ENCODE results near the gene STAT5A. TPM values are rescaled to one million over a fixed set of nuclear protein-coding genes. Genes with fewer than 3 reads are reported as not detected.

Gene STAT5A
- total and polyA plus RNA-seq, 9 of the 15 experiments (the other 6 are each of a cell fraction or from before 2014, with no cell fraction given): 79.9 to 415 (median 196) TPM

GRCh38 chr17:42266918-42267766 is 21.2 kb upstream of the STAT5A start (continued):
- TF ChIP-seq XRCC4 (IDR thresholded peaks at IDR 0.05; ENCODE audit: extremely low read depth, insufficient read depth, insufficient read length) (no peak), ZNF512 (tag; IDR thresholded peaks at IDR 0.05) (peak; percentile 61; the same call in 1 of the 2 replicates), ZBTB1 (CRISPR knock-in tag; IDR thresholded peaks at IDR 0.05; ENCODE audit: borderline replicate concordance, low read depth) (no peak), ZNF197 (CRISPR knock-in tag; IDR thresholded peaks at IDR 0.05; ENCODE audit: low read depth) (0 out of 2 replicates have a peak, but pooled peaks have one; percentile 40), HDAC8 (tag; IDR thresholded peaks at IDR 0.05) (no peak), GATAD2A (IDR thresholded peaks at IDR 0.05) (peak; percentile 73; the same call in 1 of the 2 replicates), ETS2 (tag; IDR thresholded peaks at IDR 0.05; ENCODE audit: borderline replicate concordance, poor library complexity, severe bottlenecking) (no peak), ZNF445 (CRISPR knock-in tag; IDR thresholded peaks at IDR 0.05; ENCODE audit: low read depth) (no peak), TGIF2 (CRISPR knock-in tag; IDR thresholded peaks at IDR 0.05) (no peak), ZNF232 (CRISPR knock-in tag; IDR thresholded peaks at IDR 0.05) (no peak), ZNF592 (IDR thresholded peaks at IDR 0.05) (peak; percentile 88), ARID2 (IDR thresholded peaks at IDR 0.05) (no peak), MCM7 (IDR thresholded peaks at IDR 0.05) (no peak), SMC3 (conservative IDR thresholded peaks at IDR 0.05; ENCODE audit: insufficient read depth, low read depth, low read length) (no peak), PCBP1 (IDR thresholded peaks at IDR 0.05; ENCODE audit: low read depth, low read length, poor library complexity, severe bottlenecking) (no peak), ZNF696 (CRISPR knock-in tag; conservative IDR thresholded peaks at IDR 0.05) (no peak), ZNF24 (IDR thresholded peaks at IDR 0.05) (no peak), HDAC3 (IDR thresholded peaks at IDR 0.05; ENCODE audit: borderline replicate concordance, partially characterized antibody) (peak; percentile 68), NFE2L1 (tag; IDR thresholded peaks at IDR 0.05; ENCODE audit: borderline replicate concordance, low read depth) (no peak), PTBP1 (IDR thresholded peaks at IDR 0.05; ENCODE audit: low read depth, low read length) (no peak), ZNF668 (CRISPR knock-in tag; IDR thresholded peaks at IDR 0.05) (no peak)

All from K562 (cell line).